GM23338 (cell line): ENCODE data around the gene CACNA2D3. TPM values are rescaled to one million over a fixed set of nuclear protein-coding genes. Genes with fewer than 3 reads are reported as not detected.

Experiments
- ATAC-seq: fragments of 200-7000 bp; cut with Tn5 transposase; 3 replicates; pipeline ENCODE4 v1.9.1; 2020
- DNase-seq: peaks from one replicate; pipeline ENCODE4 v3.0.0-alpha.2; 2015; ENCODE audit warnings: low spot score
- H2AFZ ChIP-seq: fragments of 200-600 bp; sonication (generic); 2 replicates; pipeline ENCODE4 v1.8.0; 2016; ENCODE audit warnings: antibody characterized with exemption, mild to moderate bottlenecking, moderate library complexity
- H3F3A ChIP-seq: fragments of 200-600 bp; sonication (generic); replicated peaks from 2 replicates; pipeline ENCODE4 v1.8.0; 2017; ENCODE audit warnings: antibody characterized with exemption, mixed run types, low read depth
- H3K27ac ChIP-seq: fragments of 200-600 bp; sonication (generic); 2 replicates; pipeline ENCODE4 v1.6.1; 2016; ENCODE audit warnings: low read depth
- H3K27me3 ChIP-seq: fragments of 200-600 bp; sonication (generic); 2 replicates; pipeline ENCODE4 v1.8.0; 2016; ENCODE audit warnings: mild to moderate bottlenecking, mixed run types, moderate library complexity; ENCODE audit not compliant: insufficient read depth
- H3K36me3 ChIP-seq: fragments of 200-600 bp; sonication (generic); 2 replicates; pipeline ENCODE4 v1.8.0; 2016; ENCODE audit warnings: mild to moderate bottlenecking; ENCODE audit not compliant: insufficient read depth
- H3K4me1 ChIP-seq: fragments of 200-600 bp; sonication (generic); 2 replicates; pipeline ENCODE4 v1.8.0; 2016; ENCODE audit warnings: mild to moderate bottlenecking, moderate library complexity; ENCODE audit not compliant: insufficient read depth
- H3K4me2 ChIP-seq: fragments of 200-600 bp; sonication (generic); 2 replicates; pipeline ENCODE4 v1.7.1; 2017; ENCODE audit warnings: mixed run types
- H3K4me3 ChIP-seq: fragments of 200-600 bp; sonication (generic); 2 replicates; pipeline ENCODE4 v1.6.1; 2016; ENCODE audit warnings: mixed run types
- H3K79me2 ChIP-seq: fragments of 200-600 bp; sonication (generic); replicated peaks from 2 replicates; pipeline ENCODE4 v1.8.0; 2017; ENCODE audit warnings: mild to moderate bottlenecking; ENCODE audit not compliant: insufficient read depth
- H3K9me2 ChIP-seq: fragments of 200-600 bp; sonication (generic); 2 replicates; pipeline ENCODE4 v1.8.0; 2017; ENCODE audit not compliant: insufficient read depth
- H4K20me1 ChIP-seq: fragments of 200-600 bp; sonication (generic); replicated peaks from 2 replicates; pipeline ENCODE4 v1.8.0; 2017; ENCODE audit warnings: mild to moderate bottlenecking; ENCODE audit not compliant: insufficient read depth
- H3K27ac Mint-ChIP-seq: 2 replicates; pipeline ENCODE4 v1.8.0; 2020; ENCODE audit warnings: inconsistent platforms, mild to moderate bottlenecking, moderate library complexity, mixed read lengths
- H3K27me3 Mint-ChIP-seq: 3 replicates; pipeline ENCODE4 v1.8.0; 2022; ENCODE audit warnings: low read depth, mild to moderate bottlenecking, moderate library complexity, mixed read lengths, inconsistent platforms; ENCODE audit not compliant: insufficient read depth, poor library complexity
- H3K36me3 Mint-ChIP-seq: 3 replicates; pipeline ENCODE4 v1.8.0; 2021; ENCODE audit warnings: low read depth, mild to moderate bottlenecking, inconsistent platforms, moderate library complexity, mixed read lengths
- H3K4me1 Mint-ChIP-seq: 3 replicates; pipeline ENCODE4 v1.8.0; 2020; ENCODE audit warnings: mild to moderate bottlenecking, inconsistent platforms, mixed read lengths
- H3K4me3 Mint-ChIP-seq: 3 replicates; pipeline ENCODE4 v1.8.0; 2021; ENCODE audit warnings: moderate library complexity, mild to moderate bottlenecking, inconsistent platforms, mixed read lengths
- H3K9me3 Mint-ChIP-seq: 3 replicates; pipeline ENCODE4 v1.8.0; 2020; ENCODE audit warnings: moderate library complexity, mild to moderate bottlenecking, inconsistent platforms, mixed read lengths
- CREB1 ChIP-seq: fragments of 250-450 bp; sonication (Bioruptor Pico); IDR thresholded peaks from 2 replicates; pipeline ENCODE4 v1.5.0; 2020; ENCODE audit warnings: low read depth, mild to moderate bottlenecking, moderate library complexity
- EZH2 ChIP-seq: fragments of 200-600 bp; sonication (generic); IDR thresholded peaks from one replicate; pipeline ENCODE4 v1.8.0; 2017; ENCODE audit warnings: antibody characterized with exemption, mild to moderate bottlenecking, low read depth; ENCODE audit not compliant: unreplicated experiment
- EZH2phosphoT487 ChIP-seq: fragments of 200-600 bp; sonication (generic); IDR thresholded peaks from one replicate; pipeline ENCODE4 v1.8.1; 2018; ENCODE audit warnings: antibody characterized with exemption; ENCODE audit not compliant: unreplicated experiment
- JUNB ChIP-seq: IDR thresholded peaks from one replicate; pipeline ENCODE4 v1.6.1; 2016; ENCODE audit warnings: antibody characterized with exemption; ENCODE audit not compliant: unreplicated experiment
- POLR2AphosphoS5 ChIP-seq: IDR thresholded peaks from 2 replicates; pipeline ENCODE4 v1.6.1; 2016; ENCODE audit warnings: antibody characterized with exemption, low read depth
- STAT1 ChIP-seq: IDR thresholded peaks from one replicate; pipeline ENCODE4 v1.6.1; 2016; ENCODE audit warnings: antibody characterized with exemption; ENCODE audit not compliant: unreplicated experiment
- ZNF114 ChIP-seq: fragments of 250-450 bp; sonication (Bioruptor Pico); IDR thresholded peaks from 2 replicates; pipeline ENCODE4 v1.5.0; 2020; ENCODE audit warnings: mild to moderate bottlenecking, moderate library complexity
- ZNF331 ChIP-seq: fragments of 250-450 bp; sonication (Bioruptor Pico); IDR thresholded peaks from 2 replicates; pipeline ENCODE4 v1.5.0; 2020; ENCODE audit warnings: low read depth, mild to moderate bottlenecking, moderate library complexity
- polyA plus RNA-seq: library from polyadenylated mRNA; unstranded; fragments of >200 nt; fragmentation: Nextera tagmentation; extraction: Ambion mirVana; gene quantifications from 2 replicates; pipeline ENCODE4 v1.2.1, GENCODE V29; 2016
- total RNA-seq: library from RNA; depleted of rRNA; stranded (reverse); fragments of >200 nt; shearing (Covaris generic); gene quantifications from 2 replicates; pipeline ENCODE4 v1.2.3, GENCODE V29; 2014
- TF ChIP-seq, protein P1 (sequence below), 2 experiments: fragments of 200-600 bp in 1 of 2; sonication (generic) in 1 of 2; conservative IDR thresholded peaks; 2 replicates each; pipeline versions ENCODE4 v1.5.1 to v1.6.1; 2016 to 2017; ENCODE audit warnings: antibody characterized with exemption in 2 of 2, low read depth in 2 of 2, mild to moderate bottlenecking in 2 of 2, moderate library complexity in 1 of 2

The CACNA2D3 gene
- total and polyA plus RNA-seq, 2 experiments from 2014 or later = 2.2 to 2.3 TPM

DNA sequence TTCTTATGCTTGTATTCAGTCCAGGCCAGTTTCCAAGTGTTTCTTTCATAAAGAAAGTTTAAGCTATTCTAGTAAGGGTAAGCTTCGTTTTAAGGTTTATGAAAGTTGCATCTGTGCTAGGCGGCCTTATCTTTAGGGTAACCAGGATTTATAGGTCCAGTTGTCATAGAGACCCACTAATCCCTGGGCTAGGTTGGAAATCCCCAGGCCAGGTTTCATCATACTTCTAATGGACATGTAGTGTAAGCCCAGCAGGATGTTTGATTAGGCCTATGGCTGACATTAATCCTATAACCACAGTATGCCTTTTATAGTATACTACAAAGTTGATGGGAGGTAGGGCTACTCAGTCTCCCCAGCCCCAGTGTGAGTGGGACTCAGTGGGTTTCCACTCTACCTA lies 312.4 kb downstream of the CACNA2D3 start:
- DNase-seq = no peak
- Mint-ChIP-seq H3K4me3 (no peak overlapping the region), H3K4me1 (peaks cover 9% of the 10 kb centered on the region), H3K27me3 (peaks cover 8% of the 10 kb centered on the region), H3K36me3 (no peaks in the 10 kb centered on the region), H3K9me3 (no peaks in the 10 kb centered on the region; the same call in 2 of the 3 replicates), H3K27ac (no peak overlapping the region)
- H3K27me3 ChIP-seq = no peaks in the 10 kb centered on the region
- no peak overlapping the region for H3K4me2 ChIP-seq
- H3F3A ChIP-seq = no peaks in the 10 kb centered on the region
- no peak overlapping the region for H3K27ac ChIP-seq
- ATAC-seq = no peak
- H3K36me3 ChIP-seq = no peaks in the 10 kb centered on the region
- no peak overlapping the region for H3K4me3 ChIP-seq
- TF ChIP-seq STAT1 (no peak), EZH2 (no peak), ZNF114 (CRISPR knock-in tag) (no peak)
- no peaks in the 10 kb centered on the region for H3K79me2 ChIP-seq
- no peaks in the 10 kb centered on the region for H3K9me2 ChIP-seq
- H3K4me1 ChIP-seq = no peaks in the 10 kb centered on the region
- H4K20me1 ChIP-seq = no peaks in the 10 kb centered on the region
- H2AFZ ChIP-seq = no peak overlapping the region

DNA sequence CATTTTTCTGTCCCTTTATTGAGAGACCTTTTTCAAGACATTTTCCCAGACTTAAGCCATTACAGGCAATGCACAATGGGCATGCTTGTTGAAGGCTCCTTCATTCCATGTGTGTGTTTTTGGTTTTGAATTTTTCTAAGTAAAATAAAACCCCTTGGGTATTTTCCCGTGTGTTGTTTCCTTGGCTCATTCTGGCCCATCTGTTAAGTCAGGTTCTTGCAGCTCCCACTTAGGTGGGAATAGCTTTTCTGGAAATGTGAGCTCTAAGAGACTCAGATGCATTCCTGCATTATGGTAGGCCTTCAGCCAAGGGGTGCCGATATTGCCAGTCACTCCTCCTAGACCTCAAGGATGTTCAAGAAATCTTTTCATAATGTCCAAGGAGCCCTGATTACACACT lies 314.9 kb downstream of the CACNA2D3 start:
- Histone ChIP-seq H2AFZ (no peak overlapping the region), H3F3A (no peaks in the 10 kb centered on the region), H3K27ac (no peak overlapping the region), H3K4me3 (no peak overlapping the region), H3K27me3 (no peaks in the 10 kb centered on the region), H3K79me2 (no peaks in the 10 kb centered on the region), H3K9me2 (no peaks in the 10 kb centered on the region), H3K4me2 (no peak overlapping the region), H3K4me1 (no peaks in the 10 kb centered on the region), H3K36me3 (no peaks in the 10 kb centered on the region), H4K20me1 (no peaks in the 10 kb centered on the region)
- ATAC-seq (no peak), DNase-seq (no peak)
- Mint-ChIP-seq H3K27me3 (peaks cover 8% of the 10 kb centered on the region), H3K27ac (no peak overlapping the region), H3K9me3 (no peaks in the 10 kb centered on the region; the same call in 2 of the 3 replicates), H3K4me1 (peaks cover 9% of the 10 kb centered on the region), H3K4me3 (no peak overlapping the region), H3K36me3 (no peaks in the 10 kb centered on the region)
- TF ChIP-seq JUNB (no peak), CREB1 (CRISPR knock-in tag) (no peak), ZNF331 (no peak), ZNF114 (CRISPR knock-in tag) (no peak), STAT1 (no peak), EZH2 (no peak)

DNA sequence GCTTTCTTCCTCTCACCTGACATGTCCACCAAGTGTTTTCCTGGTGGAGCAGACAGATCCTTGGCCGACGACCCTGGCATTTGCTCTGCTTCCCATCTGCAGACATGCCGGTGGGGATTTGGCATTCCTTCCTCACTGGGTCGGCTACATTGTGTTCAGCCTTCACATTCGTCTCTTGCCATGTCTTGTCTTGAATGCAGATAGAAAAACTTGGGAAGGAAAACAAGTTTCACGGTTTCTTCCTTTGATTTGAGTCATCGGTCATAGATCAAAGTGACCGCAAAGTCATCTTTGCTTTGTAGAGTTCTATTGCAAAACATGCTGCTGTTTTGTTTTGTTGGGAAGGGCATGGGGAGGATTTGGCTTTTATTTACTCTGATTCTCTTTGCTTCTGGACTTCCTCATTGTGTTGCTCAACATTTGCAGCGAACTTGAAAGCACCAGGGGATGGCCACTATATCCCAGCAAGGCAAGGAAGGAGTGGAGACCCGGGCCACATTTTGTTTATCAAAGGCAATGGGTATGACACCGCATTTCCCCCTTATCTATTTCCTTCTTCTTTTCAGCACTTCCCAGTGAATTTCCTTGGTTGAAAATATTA lies 321.3 kb downstream of the CACNA2D3 start:
- Mint-ChIP-seq H3K27me3 (peaks cover 3% of the 10 kb centered on the region), H3K4me3 (no peak overlapping the region), H3K9me3 (no peaks in the 10 kb centered on the region; the same call in 2 of the 3 replicates), H3K4me1 (no peaks in the 10 kb centered on the region), H3K27ac (no peak overlapping the region), H3K36me3 (no peaks in the 10 kb centered on the region)
- no peaks in the 10 kb centered on the region for H3K27me3 ChIP-seq
- no peaks in the 10 kb centered on the region for H3K36me3 ChIP-seq
- no peak overlapping the region for H3K4me3 ChIP-seq
- no peaks in the 10 kb centered on the region for H3K4me1 ChIP-seq
- DNase-seq (no peak), ATAC-seq (no peak)
- TF ChIP-seq, protein P1, sequence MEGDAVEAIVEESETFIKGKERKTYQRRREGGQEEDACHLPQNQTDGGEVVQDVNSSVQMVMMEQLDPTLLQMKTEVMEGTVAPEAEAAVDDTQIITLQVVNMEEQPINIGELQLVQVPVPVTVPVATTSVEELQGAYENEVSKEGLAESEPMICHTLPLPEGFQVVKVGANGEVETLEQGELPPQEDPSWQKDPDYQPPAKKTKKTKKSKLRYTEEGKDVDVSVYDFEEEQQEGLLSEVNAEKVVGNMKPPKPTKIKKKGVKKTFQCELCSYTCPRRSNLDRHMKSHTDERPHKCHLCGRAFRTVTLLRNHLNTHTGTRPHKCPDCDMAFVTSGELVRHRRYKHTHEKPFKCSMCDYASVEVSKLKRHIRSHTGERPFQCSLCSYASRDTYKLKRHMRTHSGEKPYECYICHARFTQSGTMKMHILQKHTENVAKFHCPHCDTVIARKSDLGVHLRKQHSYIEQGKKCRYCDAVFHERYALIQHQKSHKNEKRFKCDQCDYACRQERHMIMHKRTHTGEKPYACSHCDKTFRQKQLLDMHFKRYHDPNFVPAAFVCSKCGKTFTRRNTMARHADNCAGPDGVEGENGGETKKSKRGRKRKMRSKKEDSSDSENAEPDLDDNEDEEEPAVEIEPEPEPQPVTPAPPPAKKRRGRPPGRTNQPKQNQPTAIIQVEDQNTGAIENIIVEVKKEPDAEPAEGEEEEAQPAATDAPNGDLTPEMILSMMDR (conservative IDR thresholded peaks at IDR 0.05; ENCODE audit: low read depth in 2 of 2) = no peak
- TF ChIP-seq STAT1 = no peak
- TF ChIP-seq POLR2AphosphoS5 = no peak
- TF ChIP-seq EZH2phosphoT487 = no peak
- no peak for TF ChIP-seq JUNB
- no peak for TF ChIP-seq ZNF114 (CRISPR knock-in tag)
- H3K9me2 ChIP-seq = peaks cover 7% of the 10 kb centered on the region; the same call in 1 of the 2 replicates
- no peak overlapping the region for H2AFZ ChIP-seq
- H3K79me2 ChIP-seq = no peaks in the 10 kb centered on the region
- no peaks in the 10 kb centered on the region for H3F3A ChIP-seq
- no peaks in the 10 kb centered on the region for H4K20me1 ChIP-seq
- H3K27ac ChIP-seq = no peak overlapping the region
- no peak overlapping the region for H3K4me2 ChIP-seq
